Measurements from ENCODE around the gene PCDHGA1.

GRCh38 chr5:141366016-141366896 lies 35.9 kb downstream of the PCDHGA1 start:
- TF ChIP-seq POLR2A (IDR thresholded peaks at IDR 0.05; ENCODE audit: low read length) (no peak), GATA1 (IDR thresholded peaks at IDR 0.05; ENCODE audit: low read depth, low read length) (no peak)
